Fibroblast of lung (primary cell): Measurements from ENCODE around the gene CFD. TPM values are rescaled to one million over a fixed set of nuclear protein-coding genes. Genes with fewer than 3 reads are reported as not detected.
"Not testable (repeated sequence)": the region's sequence is repeated elsewhere in the genome, so short reads cannot be mapped to it uniquely, and the experiment has no call there.

Experiments
- DNase-seq, 2 donors: peaks; one replicate each; pipeline versions ENCODE4 v3.0.0 to v3.0.0-alpha.2; 2010; ENCODE audit warnings: low read depth in 2 of 2
- H2AFZ ChIP-seq: 2 replicates; pipeline ENCODE4 v1.5.1; 2012; ENCODE audit warnings: low read length, control low read depth, inconsistent platforms
- H3K27ac ChIP-seq: 2 replicates; pipeline ENCODE4 v1.5.1; 2011; ENCODE audit warnings: low read length, control low read depth; ENCODE audit not compliant: insufficient read depth
- H3K27me3 ChIP-seq: 2 replicates; pipeline ENCODE4 v1.5.1; 2011; ENCODE audit warnings: mild to moderate bottlenecking, low read length; ENCODE audit not compliant: control insufficient read depth, insufficient read depth
- H3K36me3 ChIP-seq: 2 replicates; pipeline ENCODE4 v1.5.1; 2011; ENCODE audit warnings: low read length; ENCODE audit not compliant: control insufficient read depth, insufficient read depth
- H3K4me1 ChIP-seq: 2 replicates; pipeline ENCODE4 v1.5.1; 2011; ENCODE audit warnings: low read length; ENCODE audit not compliant: control insufficient read depth, insufficient read depth; ENCODE audit errors: extremely low read depth
- H3K4me2 ChIP-seq: 2 replicates; pipeline ENCODE4 v1.5.1; 2011; ENCODE audit warnings: low read length, control low read depth; ENCODE audit not compliant: insufficient read depth; ENCODE audit errors: extremely low read depth
- H3K4me3 ChIP-seq, 4 experiments: fragments of 200-600 bp in 1 of 4; sonication (generic) in 1 of 4; replicated peaks in 1 of 4; 2 replicates each; pipeline ENCODE4 v1.5.1; 2011 to 2016; ENCODE audit warnings: low read length in 4 of 4, low read depth in 3 of 4, mild to moderate bottlenecking in 3 of 4, control low read depth in 2 of 4, inconsistent platforms in 1 of 4, mixed read lengths in 1 of 4; ENCODE audit not compliant: insufficient read depth in 1 of 4; ENCODE audit errors: control extremely low read depth in 1 of 4
- H3K79me2 ChIP-seq: 2 replicates; pipeline ENCODE4 v1.5.1; 2012; ENCODE audit warnings: mild to moderate bottlenecking, low read length, inconsistent platforms; ENCODE audit not compliant: control insufficient read depth, insufficient read depth
- H3K9ac ChIP-seq: 2 replicates; pipeline ENCODE4 v1.5.1; 2011; ENCODE audit warnings: mild to moderate bottlenecking, low read length, control low read depth; ENCODE audit not compliant: insufficient read depth
- H3K9me3 ChIP-seq: 2 replicates; pipeline ENCODE4 v1.5.1; 2012; ENCODE audit warnings: low read depth, low read length; ENCODE audit not compliant: control insufficient read depth, insufficient read depth
- H4K20me1 ChIP-seq: 2 replicates; pipeline ENCODE4 v1.5.1; 2011; ENCODE audit warnings: low read length; ENCODE audit not compliant: control insufficient read depth, insufficient read depth; ENCODE audit errors: extremely low read depth
- EZH2 ChIP-seq: IDR thresholded peaks from 2 replicates; pipeline ENCODE4 v1.5.1; 2012; ENCODE audit warnings: low read length, control low read depth, mild to moderate bottlenecking; ENCODE audit errors: missing control alignments
- polyA plus RNA-seq, 2 donors: library from polyadenylated mRNA; depleted of rRNA in 1 of 2; stranded (reverse) in 1 of 2; unstranded in 1 of 2; fragments of >200 nt; gene quantifications; 2 replicates each; pipeline ENCODE4 v1.2.1, GENCODE V29; 2011 to 2012; ENCODE audit warnings: missing spikeins in 1 of 2
- total RNA-seq: library from RNA; depleted of rRNA; stranded (reverse); fragments of >200 nt; gene quantifications from 2 replicates; pipeline ENCODE4 v1.2.1, GENCODE V29; 2014
- TF ChIP-seq, protein P1 (sequence below), 2 donors: IDR thresholded peaks in 1 of 2; conservative IDR thresholded peaks in 1 of 2; 1 replicate in 1 of 2; 2 replicates in 1 of 2; pipeline ENCODE4 v1.5.1; 2011 to 2012; ENCODE audit warnings: low read length in 2 of 2, control low read depth in 1 of 2, inconsistent platforms in 1 of 2, low read depth in 1 of 2, mild to moderate bottlenecking in 1 of 2

CFD gene
- total and polyA plus RNA-seq, 2 donors (not counting 1 experiment from before 2014, with no cell fraction given) = 1.00 to 18.8 TPM

GRCh38 chr19:875265-875879, 15.9 kb downstream of the CFD start:
- Histone ChIP-seq H3K36me3 (peaks cover 23% of the 10 kb centered on the region), H3K4me2 (no peak overlapping the region), H3K4me3 (no peak overlapping the region), H4K20me1 (no peaks in the 10 kb centered on the region), H3K79me2 (no peaks in the 10 kb centered on the region), H2AFZ (no peak overlapping the region), H3K9ac (no peak overlapping the region), H3K27me3 (no peaks in the 10 kb centered on the region), H3K4me1 (no peaks in the 10 kb centered on the region), H3K9me3 (no peaks in the 10 kb centered on the region), H3K27ac (no peak overlapping the region)
- TF ChIP-seq, protein P1, sequence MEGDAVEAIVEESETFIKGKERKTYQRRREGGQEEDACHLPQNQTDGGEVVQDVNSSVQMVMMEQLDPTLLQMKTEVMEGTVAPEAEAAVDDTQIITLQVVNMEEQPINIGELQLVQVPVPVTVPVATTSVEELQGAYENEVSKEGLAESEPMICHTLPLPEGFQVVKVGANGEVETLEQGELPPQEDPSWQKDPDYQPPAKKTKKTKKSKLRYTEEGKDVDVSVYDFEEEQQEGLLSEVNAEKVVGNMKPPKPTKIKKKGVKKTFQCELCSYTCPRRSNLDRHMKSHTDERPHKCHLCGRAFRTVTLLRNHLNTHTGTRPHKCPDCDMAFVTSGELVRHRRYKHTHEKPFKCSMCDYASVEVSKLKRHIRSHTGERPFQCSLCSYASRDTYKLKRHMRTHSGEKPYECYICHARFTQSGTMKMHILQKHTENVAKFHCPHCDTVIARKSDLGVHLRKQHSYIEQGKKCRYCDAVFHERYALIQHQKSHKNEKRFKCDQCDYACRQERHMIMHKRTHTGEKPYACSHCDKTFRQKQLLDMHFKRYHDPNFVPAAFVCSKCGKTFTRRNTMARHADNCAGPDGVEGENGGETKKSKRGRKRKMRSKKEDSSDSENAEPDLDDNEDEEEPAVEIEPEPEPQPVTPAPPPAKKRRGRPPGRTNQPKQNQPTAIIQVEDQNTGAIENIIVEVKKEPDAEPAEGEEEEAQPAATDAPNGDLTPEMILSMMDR (conservative IDR thresholded peaks at IDR 0.05 in 1 of 2, IDR thresholded peaks at IDR 0.05 in 1 of 2; ENCODE audit: low read depth in 1 of 2, low read length in 2 of 2) = no peak
- no peak for TF ChIP-seq EZH2
- DNase-seq = no peak

GRCh38 chr19:876089-876488, 16.6 kb downstream of the CFD start:
- Histone ChIP-seq H3K9ac (no peak overlapping the region), H3K79me2 (no peaks in the 10 kb centered on the region), H3K36me3 (peaks cover 26% of the 10 kb centered on the region), H3K27me3 (no peaks in the 10 kb centered on the region), H3K4me2 (no peak overlapping the region), H3K4me1 (no peaks in the 10 kb centered on the region), H3K9me3 (no peaks in the 10 kb centered on the region), H3K27ac (no peak overlapping the region), H3K4me3 (no peak overlapping the region), H2AFZ (no peak overlapping the region), H4K20me1 (no peaks in the 10 kb centered on the region)
- no peak for DNase-seq
- TF ChIP-seq, protein P1 (conservative IDR thresholded peaks at IDR 0.05 in 1 of 2, IDR thresholded peaks at IDR 0.05 in 1 of 2; ENCODE audit: low read depth in 1 of 2, low read length in 2 of 2) = no peak
- no peak for TF ChIP-seq EZH2

- Histone ChIP-seq H3K27ac (no peak overlapping the region), H3K36me3 (peaks cover 32% of the 10 kb centered on the region), H3K27me3 (no peaks in the 10 kb centered on the region), H3K4me3 (no peak overlapping the region), H3K4me2 (no peak overlapping the region), H3K79me2 (no peaks in the 10 kb centered on the region), H2AFZ (no peak overlapping the region), H3K9ac (no peak overlapping the region), H4K20me1 (no peaks in the 10 kb centered on the region), H3K4me1 (no peaks in the 10 kb centered on the region), H3K9me3 (no peaks in the 10 kb centered on the region)
- DNase-seq = no peak
- TF ChIP-seq, protein P1 (conservative IDR thresholded peaks at IDR 0.05 in 1 of 2, IDR thresholded peaks at IDR 0.05 in 1 of 2; ENCODE audit: low read depth in 1 of 2, low read length in 2 of 2) = no peak
- TF ChIP-seq EZH2 = no peak
These were observed 17.4 kb downstream of the CFD start for GRCh38 chr19:876780-877314.

GRCh38 chr19:877992-878660, 18.7 kb downstream of the CFD start:
- not testable (repeated sequence) for H3K9ac ChIP-seq, H3K79me2 ChIP-seq, H3K27ac ChIP-seq, H2AFZ ChIP-seq, DNase-seq, H3K4me1 ChIP-seq, H3K4me3 ChIP-seq, H3K4me2 ChIP-seq, H4K20me1 ChIP-seq, H3K9me3 ChIP-seq, H3K27me3 ChIP-seq
- H3K36me3 ChIP-seq = peaks cover 42% of the 10 kb centered on the region
